Osteoblast (primary cell): ENCODE measurements around the gene PAM. TPM values are rescaled to one million over a fixed set of nuclear protein-coding genes. Genes with fewer than 3 reads are reported as not detected.

ENCODE experiments used
- DNase-seq: peaks from one replicate; pipeline ENCODE4 v3.0.0; 2011; ENCODE audit warnings: low spot score, mixed read lengths; ENCODE audit not compliant: insufficient read length; ENCODE audit errors: missing footprints
- H2AFZ ChIP-seq: 2 replicates; pipeline ENCODE4 v1.6.0; 2011; ENCODE audit warnings: mild to moderate bottlenecking, low read length
- H3K27ac ChIP-seq: 2 replicates; pipeline ENCODE4 v1.5.1; 2011; ENCODE audit warnings: mild to moderate bottlenecking, low read depth, low read length, moderate library complexity
- H3K27me3 ChIP-seq: 2 replicates; pipeline ENCODE4 v1.6.0; 2012; ENCODE audit warnings: mild to moderate bottlenecking, control low read depth, inconsistent platforms, low read length, moderate library complexity; ENCODE audit not compliant: insufficient read depth
- H3K36me3 ChIP-seq: 2 replicates; pipeline ENCODE4 v1.5.1; 2011; ENCODE audit warnings: mild to moderate bottlenecking, low read length, control low read depth, moderate library complexity; ENCODE audit not compliant: insufficient read depth
- H3K4me1 ChIP-seq: 2 replicates; pipeline ENCODE4 v1.5.1; 2011; ENCODE audit warnings: mild to moderate bottlenecking, low read length, control low read depth, moderate library complexity; ENCODE audit not compliant: insufficient read depth
- H3K4me2 ChIP-seq: 2 replicates; pipeline ENCODE4 v1.6.0; 2011; ENCODE audit warnings: mild to moderate bottlenecking, low read length; ENCODE audit not compliant: insufficient read depth
- H3K4me3 ChIP-seq: fragments of 200-600 bp; sonication (generic); 3 replicates; pipeline ENCODE4 v1.5.1; 2012; ENCODE audit warnings: mild to moderate bottlenecking, low read length, inconsistent platforms; ENCODE audit not compliant: insufficient read depth
- H3K79me2 ChIP-seq: 2 replicates; pipeline ENCODE4 v1.6.0; 2012; ENCODE audit warnings: mild to moderate bottlenecking, low read length, control low read depth, inconsistent platforms; ENCODE audit not compliant: insufficient read depth
- H3K9me3 ChIP-seq: 2 replicates; pipeline ENCODE4 v1.5.1; 2011; ENCODE audit warnings: low read depth, low read length, control low read depth
- H4K20me1 ChIP-seq: 2 replicates; pipeline ENCODE4 v1.6.0; 2012; ENCODE audit warnings: mild to moderate bottlenecking, low read length, control low read depth; ENCODE audit not compliant: insufficient read depth
- total RNA-seq: library from RNA; depleted of rRNA; stranded (reverse); fragments of >200 nt; gene quantifications from 2 replicates; pipeline ENCODE4 v1.2.3, GENCODE V29; 2012
- TF ChIP-seq, protein P1 (sequence below): IDR thresholded peaks from 2 replicates; pipeline ENCODE4 v1.5.1; 2011; ENCODE audit warnings: mild to moderate bottlenecking, low read depth, low read length, moderate library complexity; ENCODE audit errors: extremely low read depth

PAM gene
- total RNA-seq, 1 donor: 248 TPM

DNA sequence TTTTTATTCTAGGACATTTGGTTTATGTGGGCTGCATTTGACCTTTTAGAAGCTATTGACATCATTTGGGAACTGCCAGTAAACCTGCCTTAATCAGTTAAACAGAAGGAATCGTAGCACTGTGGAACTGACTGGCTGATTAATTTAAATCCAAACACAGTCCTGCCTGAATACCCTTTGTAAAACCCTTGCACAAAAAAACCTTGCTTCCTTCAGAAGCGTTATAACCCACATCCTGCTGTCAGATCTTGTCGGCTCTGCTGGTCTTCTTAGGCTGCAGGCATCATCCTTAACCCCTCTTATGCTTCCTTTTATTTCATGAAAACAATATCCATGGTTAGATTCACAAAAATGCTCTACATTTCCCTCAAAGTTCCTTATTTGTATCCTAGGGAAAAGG is 46.3 kb downstream of the PAM start:
- H3K4me1 ChIP-seq: no peaks in the 10 kb centered on the region
- no peak overlapping the region for H3K27ac ChIP-seq
- H3K36me3 ChIP-seq: no peaks in the 10 kb centered on the region
- TF ChIP-seq, protein P1, sequence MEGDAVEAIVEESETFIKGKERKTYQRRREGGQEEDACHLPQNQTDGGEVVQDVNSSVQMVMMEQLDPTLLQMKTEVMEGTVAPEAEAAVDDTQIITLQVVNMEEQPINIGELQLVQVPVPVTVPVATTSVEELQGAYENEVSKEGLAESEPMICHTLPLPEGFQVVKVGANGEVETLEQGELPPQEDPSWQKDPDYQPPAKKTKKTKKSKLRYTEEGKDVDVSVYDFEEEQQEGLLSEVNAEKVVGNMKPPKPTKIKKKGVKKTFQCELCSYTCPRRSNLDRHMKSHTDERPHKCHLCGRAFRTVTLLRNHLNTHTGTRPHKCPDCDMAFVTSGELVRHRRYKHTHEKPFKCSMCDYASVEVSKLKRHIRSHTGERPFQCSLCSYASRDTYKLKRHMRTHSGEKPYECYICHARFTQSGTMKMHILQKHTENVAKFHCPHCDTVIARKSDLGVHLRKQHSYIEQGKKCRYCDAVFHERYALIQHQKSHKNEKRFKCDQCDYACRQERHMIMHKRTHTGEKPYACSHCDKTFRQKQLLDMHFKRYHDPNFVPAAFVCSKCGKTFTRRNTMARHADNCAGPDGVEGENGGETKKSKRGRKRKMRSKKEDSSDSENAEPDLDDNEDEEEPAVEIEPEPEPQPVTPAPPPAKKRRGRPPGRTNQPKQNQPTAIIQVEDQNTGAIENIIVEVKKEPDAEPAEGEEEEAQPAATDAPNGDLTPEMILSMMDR: no peak
- H4K20me1 ChIP-seq: no peaks in the 10 kb centered on the region
- peaks cover 3% of the 10 kb centered on the region for H3K79me2 ChIP-seq
- H3K27me3 ChIP-seq: no peaks in the 10 kb centered on the region
- H3K4me3 ChIP-seq: no peak overlapping the region
- H3K4me2 ChIP-seq: no peak overlapping the region
- DNase-seq: no peak
- no peak overlapping the region for H2AFZ ChIP-seq
- H3K9me3 ChIP-seq: no peaks in the 10 kb centered on the region

DNA sequence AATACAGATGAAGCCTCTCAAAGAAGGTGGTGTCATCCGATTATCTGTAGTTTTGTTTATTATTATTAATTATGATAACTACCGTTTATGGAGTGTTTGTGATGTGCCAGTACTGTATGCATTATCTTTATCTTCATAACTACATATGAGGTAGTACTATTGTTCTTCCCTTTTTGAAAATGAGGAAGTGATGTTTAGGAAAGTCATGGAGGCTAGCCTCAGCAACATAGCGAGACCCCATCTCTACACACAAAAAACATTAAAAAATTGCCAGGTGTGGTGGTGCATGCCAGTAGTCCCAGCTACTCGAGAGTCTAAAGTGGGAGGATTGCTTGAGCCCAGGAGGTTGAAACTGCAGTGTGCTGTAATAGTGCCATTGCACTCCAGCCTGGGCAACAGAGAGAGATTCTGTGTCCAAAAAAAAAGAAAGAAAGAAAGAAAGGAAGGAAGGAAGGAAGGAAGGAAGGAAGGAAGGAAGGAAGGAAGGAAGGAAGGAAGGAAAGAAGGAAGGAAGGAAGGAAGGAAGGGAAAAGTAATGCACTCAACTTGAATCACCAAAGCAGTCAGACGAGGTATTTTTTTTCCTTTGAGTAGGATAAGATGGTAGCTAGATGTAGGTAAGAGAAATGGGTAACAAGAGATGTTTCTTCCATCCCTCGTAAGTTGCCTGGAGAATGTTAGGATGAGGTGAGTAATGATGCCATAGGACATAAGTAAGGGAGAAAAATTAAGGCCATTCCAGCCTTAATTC is 47.8 kb downstream of the PAM start:
- no peaks in the 10 kb centered on the region for H4K20me1 ChIP-seq
- no peak overlapping the region for H2AFZ ChIP-seq
- H3K4me3 ChIP-seq: no peak overlapping the region
- TF ChIP-seq, protein P1: no peak
- H3K79me2 ChIP-seq: peaks cover 5% of the 10 kb centered on the region
- no peaks in the 10 kb centered on the region for H3K27me3 ChIP-seq
- no peaks in the 10 kb centered on the region for H3K36me3 ChIP-seq
- H3K4me1 ChIP-seq: no peaks in the 10 kb centered on the region
- no peaks in the 10 kb centered on the region for H3K9me3 ChIP-seq
- no peak for DNase-seq
- H3K4me2 ChIP-seq: no peak overlapping the region
- no peak overlapping the region for H3K27ac ChIP-seq

DNA sequence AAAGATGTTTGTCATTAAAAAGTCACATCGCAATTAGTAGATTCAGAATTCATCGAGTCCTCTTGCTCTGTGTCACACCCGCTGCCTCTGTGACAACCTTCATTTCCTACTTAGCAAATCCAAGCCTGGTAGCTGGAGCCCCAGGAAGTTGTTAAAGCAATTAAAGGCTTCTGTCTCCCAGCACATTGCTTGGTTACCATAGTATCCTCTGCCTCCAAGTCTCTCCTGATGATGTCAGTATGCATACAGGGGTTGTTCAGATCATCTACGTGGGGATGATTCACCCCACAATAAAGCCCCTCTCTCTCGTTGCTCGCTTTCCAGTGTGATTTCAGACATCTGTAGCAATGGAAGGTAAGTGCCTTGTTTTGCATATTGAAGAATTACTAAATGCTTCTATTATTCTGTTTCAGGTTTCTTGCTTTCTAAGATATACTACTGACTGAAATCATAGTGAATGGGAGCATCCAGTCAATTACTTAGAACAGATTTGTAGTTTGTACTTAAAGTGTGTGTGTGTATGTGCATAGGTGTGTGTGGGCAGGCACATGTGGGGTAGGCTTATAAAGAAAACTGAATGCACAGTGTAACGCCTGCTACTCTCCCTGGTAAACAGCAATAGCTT is 52.9 kb downstream of the PAM start:
- H3K4me2 ChIP-seq: no peak overlapping the region
- H4K20me1 ChIP-seq: no peaks in the 10 kb centered on the region
- no peak overlapping the region for H3K27ac ChIP-seq

DNA sequence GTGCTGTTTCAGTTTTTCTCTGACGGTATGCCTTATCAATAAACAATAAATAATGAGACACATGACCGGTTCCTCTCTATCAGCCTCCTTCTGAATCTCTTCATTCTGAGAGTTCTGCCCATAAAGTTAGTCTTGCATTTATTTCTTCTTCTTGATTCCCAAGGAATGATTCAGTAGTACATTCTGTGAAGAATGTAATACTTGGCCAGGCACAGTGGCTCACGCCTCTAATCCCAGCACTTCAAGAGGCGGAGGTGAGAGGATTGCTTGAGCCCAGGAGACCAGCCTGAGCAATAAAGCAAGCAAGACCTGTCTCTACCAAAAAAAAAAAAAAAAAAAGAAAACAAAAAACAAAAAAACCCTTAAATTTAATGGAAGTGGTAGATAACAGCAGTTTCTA is 53.9 kb downstream of the PAM start:
- H3K4me3 ChIP-seq: no peak overlapping the region
- H3K9me3 ChIP-seq: no peaks in the 10 kb centered on the region
- TF ChIP-seq, protein P1: no peak
- H3K4me1 ChIP-seq: peaks cover 11% of the 10 kb centered on the region
- H2AFZ ChIP-seq: no peak overlapping the region
- peaks cover 2% of the 10 kb centered on the region for H3K79me2 ChIP-seq
- DNase-seq: no peak
- no peak overlapping the region for H3K4me2 ChIP-seq
- no peaks in the 10 kb centered on the region for H3K36me3 ChIP-seq
- H3K27me3 ChIP-seq: no peaks in the 10 kb centered on the region
- no peaks in the 10 kb centered on the region for H4K20me1 ChIP-seq
- no peak overlapping the region for H3K27ac ChIP-seq

More for the DNA sequence above, 52.9 kb downstream of the PAM start:
- DNase-seq: peak; percentile 29
- Histone ChIP-seq H2AFZ (no peak overlapping the region), H3K9me3 (no peaks in the 10 kb centered on the region), H3K27me3 (no peaks in the 10 kb centered on the region), H3K79me2 (peaks cover 2% of the 10 kb centered on the region), H3K4me1 (peaks cover 11% of the 10 kb centered on the region), H3K36me3 (no peaks in the 10 kb centered on the region), H3K4me3 (no peak overlapping the region)
- TF ChIP-seq, protein P1: no peak
